ENCODE measurements around the gene ZNF414. TPM values are rescaled to one million over a fixed set of nuclear protein-coding genes. Genes with fewer than 3 reads are reported as not detected.

Gene ZNF414
- total and polyA plus RNA-seq, 9 of the 15 experiments (the other 6 are each of a cell fraction or from before 2014, with no cell fraction given): 0.03 to 27.2 (median 2.2) TPM; not detected in 2

GRCh38 chr19:8513687-8514504, at the start of gene ZNF414 (continued):
- TF ChIP-seq ZNF41 (CRISPR knock-in tag; conservative IDR thresholded peaks at IDR 0.05) (no peak), RBM14 (IDR thresholded peaks at IDR 0.05; ENCODE audit: borderline replicate concordance, insufficient read depth, low read depth, low read length) (no peak), ZNF512 (tag; IDR thresholded peaks at IDR 0.05) (no peak), PBX2 (CRISPR knock-in tag; IDR thresholded peaks at IDR 0.05; ENCODE audit: low read depth) (peak; percentile 64; the same call in 1 of the 2 replicates), PBX2 (tag; conservative IDR thresholded peaks at IDR 0.05; ENCODE audit: low read depth) (0 out of 2 replicates have a peak, but pooled peaks have one; percentile 26), ATF1 (CRISPR knock-in tag; IDR thresholded peaks at IDR 0.05) (peak; percentile 54; the same call in 1 of the 2 replicates), ATF1 (tag; IDR thresholded peaks at IDR 0.05) (peak; percentile 93), CEBPG (CRISPR knock-in tag; IDR thresholded peaks at IDR 0.05) (peak; percentile 84), CEBPG (tag; conservative IDR thresholded peaks at IDR 0.05 in 1 of 2, IDR thresholded peaks at IDR 0.05 in 1 of 2) (peak; percentile 21 to 66; a peak in 2 of 4 replicates)
- TF ChIP-seq, protein P1, sequence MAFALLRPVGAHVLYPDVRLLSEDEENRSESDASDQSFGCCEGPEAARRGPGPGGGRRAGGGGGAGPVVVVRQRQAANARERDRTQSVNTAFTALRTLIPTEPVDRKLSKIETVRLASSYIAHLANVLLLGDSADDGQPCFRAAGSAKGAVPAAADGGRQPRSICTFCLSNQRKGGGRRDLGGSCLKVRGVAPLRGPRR (CRISPR knock-in tag; IDR thresholded peaks at IDR 0.05): no peak

All from K562 (cell line).